Measurements from ENCODE around the gene C1QTNF9. TPM values are rescaled to one million over a fixed set of nuclear protein-coding genes. Genes with fewer than 3 reads are reported as not detected.

C1QTNF9 gene
- total and polyA plus RNA-seq, 2 of the 8 experiments (the other 6 are each of a cell fraction or from before 2014, with no cell fraction given) = not detected

DNA sequence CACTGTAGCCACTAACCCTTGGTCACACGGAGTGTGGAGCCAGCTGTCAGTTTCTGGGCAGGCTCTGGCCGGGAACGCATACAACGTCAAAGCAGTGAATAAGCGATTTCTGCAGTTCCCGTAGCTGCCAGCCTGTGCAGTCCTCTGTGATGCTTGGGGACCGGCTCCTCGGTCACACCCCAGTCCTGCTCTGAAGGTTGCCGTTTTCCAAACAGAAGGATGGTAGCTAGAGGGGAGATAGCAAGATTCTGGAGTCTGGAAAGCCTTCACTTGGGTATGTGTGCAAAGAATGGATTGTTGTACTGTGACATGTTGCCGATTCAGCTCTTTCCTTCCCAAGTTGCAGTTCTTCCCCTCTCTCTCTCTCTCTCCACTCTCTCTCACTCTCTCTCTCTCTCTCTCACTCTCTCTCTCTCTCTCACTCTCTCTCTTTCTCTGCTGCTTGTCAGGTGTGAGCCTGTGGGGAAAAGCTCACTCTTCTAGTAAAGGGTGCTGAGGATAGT lies 38.7 kb upstream of the C1QTNF9 start (continued):
- TF ChIP-seq CHD7 (IDR thresholded peaks at IDR 0.05; ENCODE audit: insufficient replicate concordance, low read length) = no peak
- no peak for TF ChIP-seq TAF1 (IDR thresholded peaks at IDR 0.05; ENCODE audit: low read depth, low read length)
- no peak for TF ChIP-seq POU5F1 (IDR thresholded peaks at IDR 0.05; ENCODE audit: low read depth, low read length)
- no peak for TF ChIP-seq TBP (IDR thresholded peaks at IDR 0.05; ENCODE audit: low read depth, low read length)
- no peak for TF ChIP-seq BACH1 (IDR thresholded peaks at IDR 0.05; ENCODE audit: low read length)
- no peak for TF ChIP-seq SIX5 (IDR thresholded peaks at IDR 0.05; ENCODE audit: low read depth, low read length)
- no peak for TF ChIP-seq KDM4A (IDR thresholded peaks at IDR 0.05; ENCODE audit: low read depth, low read length, severe bottlenecking)
- TF ChIP-seq KDM5A (IDR thresholded peaks at IDR 0.05; ENCODE audit: low read length) = no peak
- TF ChIP-seq POLR2A (IDR thresholded peaks at IDR 0.05; ENCODE audit: control extremely low read depth in 1 of 2, low read depth in 2 of 2, low read length in 2 of 2) = no peak
- TF ChIP-seq YY1 (IDR thresholded peaks at IDR 0.05; ENCODE audit: low read depth, low read length) = no peak
